HG03064 (cell line): ENCODE data around the gene ADAMTS17.
"Not testable (repeated sequence)": the region's sequence is repeated elsewhere in the genome, so short reads cannot be mapped to it uniquely, and the experiment has no call there.

Source experiments
- ATAC-seq: cut with Tn5 transposase; IDR thresholded peaks from one replicate; pipeline ENCODE4 v1.9.1; 2021; ENCODE audit warnings: low read depth; ENCODE audit not compliant: unreplicated experiment

The ADAMTS17 gene

DNA sequence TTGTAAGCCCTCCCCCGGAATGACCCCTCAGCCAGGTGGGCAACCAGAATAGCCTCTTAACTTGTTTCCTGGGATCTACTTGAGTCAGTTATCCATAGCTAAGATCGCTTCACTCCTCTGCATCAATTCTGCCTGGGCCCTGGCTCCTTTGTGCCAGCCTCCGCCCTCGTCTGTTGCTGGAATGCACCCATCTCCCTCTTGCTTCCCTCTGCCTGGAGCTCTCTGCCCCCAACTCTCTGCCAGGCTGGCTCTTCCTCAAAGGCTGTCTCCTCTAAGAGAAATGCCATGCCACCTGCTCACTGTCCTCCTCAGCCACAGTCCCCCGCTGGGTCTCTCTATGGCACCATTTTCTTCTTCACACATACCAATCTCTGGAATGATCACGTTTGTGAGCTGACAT is 240.8 kb downstream of the ADAMTS17 start:
- no peak for ATAC-seq

DNA sequence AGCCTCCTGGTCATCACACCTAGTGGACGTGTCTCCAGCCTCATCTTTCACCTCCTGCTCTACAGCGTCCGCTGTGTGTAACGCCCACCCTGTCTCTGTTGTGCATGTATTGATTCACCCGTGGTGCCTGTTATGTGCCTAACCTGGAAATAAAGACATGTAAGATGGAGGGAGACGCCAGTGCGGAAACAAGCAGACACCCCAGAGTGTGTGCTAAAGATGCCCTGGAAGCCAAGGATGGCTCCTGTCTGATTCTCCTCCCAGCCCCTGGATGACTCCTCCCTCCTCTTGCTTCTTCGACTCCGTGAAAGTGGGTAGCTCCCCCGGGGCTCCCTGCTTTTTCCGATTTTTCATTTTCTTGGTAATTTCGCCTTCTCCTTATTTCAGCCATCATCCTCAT is 241.8 kb downstream of the ADAMTS17 start:
- no peak for ATAC-seq

GRCh38 chr15:100098705-100099104 is 243.1 kb downstream of the ADAMTS17 start:
- ATAC-seq, result no peak

DNA sequence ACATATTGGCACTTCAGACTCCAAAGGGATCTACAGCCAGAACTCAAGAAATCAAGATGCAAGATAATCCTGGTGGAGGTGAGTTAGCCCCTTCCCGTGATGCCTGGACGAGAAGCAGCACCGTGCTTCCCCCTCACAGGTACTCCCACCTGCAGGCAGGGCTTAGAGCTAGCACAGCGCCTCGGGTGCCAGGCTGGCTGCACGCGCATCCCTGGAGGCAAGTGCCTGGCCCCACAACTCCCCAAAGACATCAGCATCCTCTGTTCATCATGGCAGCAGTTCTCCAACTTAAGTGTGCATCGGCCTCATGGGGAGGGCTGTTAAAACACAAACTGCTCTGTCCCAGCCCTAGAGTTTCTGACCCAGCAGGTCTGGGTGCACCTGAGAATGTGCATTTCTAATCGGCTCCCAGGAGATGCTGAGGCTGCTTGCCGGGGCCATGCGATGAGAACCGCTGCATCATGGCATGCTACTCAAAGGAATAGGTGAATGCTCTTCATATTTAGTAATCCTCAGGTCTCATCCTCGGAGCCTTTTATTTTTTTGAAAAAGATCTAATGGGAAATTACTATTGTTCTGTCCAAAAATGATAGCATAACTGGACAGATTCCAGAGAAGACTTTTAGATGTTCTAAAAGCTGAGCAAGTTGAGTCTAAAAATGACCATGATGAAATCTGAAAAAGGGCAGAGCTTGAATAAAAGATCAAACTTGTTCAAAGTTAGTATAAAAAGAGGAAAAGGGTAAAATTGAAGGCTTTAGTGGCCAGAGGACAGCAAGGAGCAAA is 244.2 kb downstream of the ADAMTS17 start:
- no peak for ATAC-seq

DNA sequence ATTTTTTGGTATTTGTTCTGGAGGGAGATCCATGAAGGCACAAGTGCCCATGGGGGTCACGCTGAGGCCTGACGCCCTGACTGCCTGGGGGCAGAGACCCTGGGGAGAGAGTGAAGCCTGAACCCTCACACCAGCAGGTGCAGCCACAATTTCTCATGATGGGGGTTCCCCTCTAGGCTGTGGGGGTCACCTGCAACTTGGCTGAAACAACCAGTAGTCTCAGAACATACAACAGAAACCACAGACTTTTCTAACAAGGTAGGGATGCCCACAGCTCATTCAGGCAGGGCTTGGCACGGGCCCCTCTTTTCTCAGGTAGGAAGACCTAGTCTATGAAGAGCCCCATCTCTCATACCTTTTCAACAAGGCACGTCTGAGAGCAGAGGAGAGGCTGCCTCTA is 245.1 kb downstream of the ADAMTS17 start:
- no peak for ATAC-seq

DNA sequence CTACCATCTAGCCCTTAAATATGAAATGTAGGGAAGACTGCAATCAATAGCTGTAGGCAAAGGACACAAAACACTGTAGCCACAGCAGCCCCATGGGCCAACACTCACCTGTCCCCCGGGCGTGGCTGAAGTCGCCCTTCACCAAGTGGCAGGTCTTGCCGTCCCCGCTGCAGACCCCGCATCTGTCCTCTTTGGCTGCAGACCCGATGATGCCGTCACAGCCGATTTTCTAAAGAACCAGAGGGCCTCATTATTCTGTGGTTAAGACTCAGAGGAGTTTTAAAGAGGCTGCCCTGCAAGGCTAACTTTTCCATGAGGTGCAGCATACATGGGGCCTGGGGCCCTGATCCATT is 245.6 kb downstream of the ADAMTS17 start:
- no peak for ATAC-seq

DNA sequence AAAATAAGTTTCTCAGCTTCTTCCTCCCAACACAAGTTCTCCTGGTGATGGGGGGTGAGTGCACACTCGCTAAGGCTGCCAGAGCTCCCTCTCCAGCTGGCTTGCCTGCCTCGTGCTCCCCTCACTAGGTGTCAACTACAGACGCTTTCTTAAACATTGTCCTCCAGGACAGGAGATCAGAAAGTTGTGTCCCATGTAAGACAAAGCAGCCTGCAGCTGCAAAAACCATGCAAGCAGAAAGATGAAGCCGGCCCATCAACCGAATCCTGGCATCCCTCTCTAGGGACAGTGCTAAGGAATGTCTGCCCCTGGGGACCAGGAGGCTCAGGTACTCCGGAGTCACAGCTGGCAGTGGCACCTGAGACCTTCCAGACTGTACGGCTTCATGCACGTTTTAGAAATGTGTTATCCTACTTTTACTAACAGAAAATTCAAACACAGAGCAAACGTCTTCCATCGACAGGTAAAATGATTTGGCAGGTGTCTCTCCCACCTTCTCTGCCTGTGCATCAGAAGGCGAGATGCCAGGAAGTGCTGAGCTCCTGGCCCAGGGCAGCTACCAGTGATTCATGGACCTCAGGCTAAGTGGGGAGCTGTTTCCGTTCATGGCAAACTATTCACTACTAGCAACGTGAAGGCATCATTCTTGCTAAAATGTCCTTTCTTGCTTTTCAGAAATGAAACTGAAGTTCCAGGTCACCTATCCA is 246.1 kb downstream of the ADAMTS17 start:
- no peak for ATAC-seq

- ATAC-seq, result no peak
Observed at GRCh38 chr15:100094127-100094510, 247.7 kb downstream of the ADAMTS17 start.

GRCh38 chr15:100093211-100094126 is 248.3 kb downstream of the ADAMTS17 start:
- no peak for ATAC-seq

DNA sequence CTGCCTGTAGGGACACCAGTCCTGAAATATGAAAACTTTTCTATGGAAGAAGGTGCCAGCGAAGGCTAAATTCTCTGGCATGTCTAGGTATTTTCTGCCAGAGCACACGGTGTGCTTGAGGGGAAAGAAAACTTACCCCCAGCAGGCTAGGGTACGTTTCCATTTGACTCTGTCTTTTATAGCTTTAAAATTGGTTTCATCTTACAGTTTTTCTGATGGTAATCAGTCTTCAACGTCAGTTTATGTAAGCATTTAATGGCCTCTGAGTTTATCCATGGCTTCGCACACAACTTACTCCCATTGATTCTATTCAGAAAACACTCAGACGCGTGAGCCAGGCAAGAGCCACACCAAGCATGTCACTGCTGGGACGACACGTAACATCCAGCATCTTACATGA is 249.7 kb downstream of the ADAMTS17 start:
- ATAC-seq, result no peak

DNA sequence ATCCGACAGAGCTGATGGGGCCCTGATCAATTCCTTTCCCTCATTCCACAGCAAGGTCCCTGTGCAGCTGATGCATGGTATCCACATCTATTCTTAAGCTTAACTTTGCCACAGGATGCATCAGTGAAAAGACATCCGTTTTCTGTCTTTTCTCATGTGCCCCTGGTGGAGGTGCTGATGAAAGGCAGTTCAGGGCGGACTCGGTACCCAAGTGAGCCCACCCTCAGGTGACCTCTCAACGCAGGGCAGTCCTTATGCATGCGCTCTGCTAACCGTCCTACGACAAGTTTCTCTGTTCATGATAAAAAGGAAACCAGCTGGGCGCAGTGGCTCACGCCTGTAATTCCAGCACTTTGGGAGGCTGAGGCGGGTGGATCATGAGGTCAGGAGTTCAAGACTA is 251.4 kb downstream of the ADAMTS17 start:
- no peak for ATAC-seq

DNA sequence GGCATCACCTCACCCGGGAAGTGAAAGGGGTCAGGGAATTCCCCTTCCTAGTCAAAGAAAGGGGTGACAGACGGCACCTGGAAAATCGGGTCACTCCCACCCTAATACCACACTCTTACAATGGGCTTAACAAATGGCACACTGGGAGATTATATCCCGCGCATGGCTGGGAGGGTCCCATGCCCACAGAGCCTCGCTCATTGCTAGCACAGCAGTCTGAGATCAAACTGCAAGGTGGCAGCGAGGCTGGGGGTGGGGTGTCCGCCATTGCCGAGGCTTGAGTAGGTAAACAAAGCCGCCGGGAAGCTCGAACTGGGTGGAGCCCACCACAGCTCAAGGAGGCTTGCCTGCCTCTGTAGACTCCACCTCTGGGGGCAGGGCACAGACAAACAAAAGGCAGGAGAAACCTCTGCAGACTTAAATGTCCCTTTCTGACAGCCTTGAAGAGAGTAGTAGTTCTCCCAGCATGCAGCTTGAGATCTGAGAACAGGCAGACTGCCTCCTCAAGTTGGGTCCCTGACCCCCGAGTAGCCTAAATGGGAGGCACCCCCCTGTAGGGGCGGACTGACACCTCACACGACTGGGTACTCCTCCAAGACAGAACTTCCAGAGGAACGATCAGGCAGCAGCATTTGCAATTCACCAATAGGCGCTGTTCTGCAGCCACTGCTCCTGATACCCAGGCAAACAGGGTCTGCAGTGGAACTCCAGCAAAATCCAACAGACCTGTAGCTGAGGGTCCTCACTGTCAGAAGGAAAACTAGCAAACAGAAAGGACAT is 257.5 kb downstream of the ADAMTS17 start:
- ATAC-seq, result not testable (repeated sequence)

DNA sequence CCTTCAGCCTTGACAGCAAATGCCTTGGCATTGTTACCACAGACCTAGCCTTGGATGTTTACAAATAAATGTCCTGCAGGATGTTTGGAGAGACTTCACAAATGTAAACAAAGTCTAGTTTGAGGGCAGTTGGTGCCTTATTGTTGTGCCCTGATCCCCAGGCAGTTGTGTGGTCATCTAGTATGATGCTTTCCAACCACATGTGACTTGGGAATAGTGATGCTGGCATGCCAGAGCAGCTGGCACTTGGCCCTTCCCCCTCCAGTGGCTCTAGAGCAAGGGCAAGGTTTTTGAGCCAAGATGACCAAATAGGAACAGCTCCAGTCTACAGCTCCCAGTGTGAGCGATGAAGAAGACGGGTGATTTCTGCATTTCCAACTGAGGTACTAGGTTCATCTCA is 258.2 kb downstream of the ADAMTS17 start:
- no peak for ATAC-seq

- no peak for ATAC-seq
Observed at GRCh38 chr15:100082761-100083402, 258.9 kb downstream of the ADAMTS17 start.

DNA sequence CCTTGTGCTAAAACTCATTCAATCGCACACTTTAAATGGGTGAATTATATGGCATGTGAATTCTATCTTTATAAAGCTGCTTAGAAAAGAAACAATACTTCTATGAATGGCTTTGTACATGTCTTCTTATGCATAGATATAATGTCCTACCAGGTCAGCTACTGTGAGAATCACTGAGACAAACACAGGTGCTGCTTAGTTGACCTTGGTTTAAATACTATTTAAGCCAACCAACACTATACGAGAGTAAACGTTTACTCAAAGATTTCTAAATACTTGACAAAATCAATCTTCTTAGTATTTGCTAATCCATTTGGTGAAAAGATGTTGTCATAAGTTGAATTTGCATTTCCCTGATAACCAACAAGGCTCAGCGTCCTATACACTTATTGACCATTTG is 260.3 kb downstream of the ADAMTS17 start:
- no peak for ATAC-seq

- ATAC-seq, result no peak
Observed at GRCh38 chr15:100078511-100079220, 263.1 kb downstream of the ADAMTS17 start.

DNA sequence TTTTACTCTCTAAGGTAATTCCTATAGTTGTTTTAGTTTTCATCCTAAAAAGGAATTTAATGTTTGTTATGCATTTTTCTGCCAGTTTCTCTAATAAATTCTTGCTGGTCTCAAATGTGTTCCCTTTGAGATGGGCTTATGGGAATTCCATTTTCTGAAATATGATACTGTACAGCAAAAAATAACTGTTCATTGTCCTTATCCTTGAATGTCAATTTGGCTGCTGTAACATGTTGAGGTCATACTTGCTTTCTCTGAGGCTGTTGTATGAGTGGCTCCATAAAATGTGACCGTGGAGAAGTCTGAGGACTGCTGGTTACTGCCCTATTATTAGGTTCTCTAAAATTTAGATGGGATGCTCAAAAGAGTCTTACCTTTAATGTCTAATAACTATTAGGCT is 266.5 kb downstream of the ADAMTS17 start:
- ATAC-seq, result no peak

DNA sequence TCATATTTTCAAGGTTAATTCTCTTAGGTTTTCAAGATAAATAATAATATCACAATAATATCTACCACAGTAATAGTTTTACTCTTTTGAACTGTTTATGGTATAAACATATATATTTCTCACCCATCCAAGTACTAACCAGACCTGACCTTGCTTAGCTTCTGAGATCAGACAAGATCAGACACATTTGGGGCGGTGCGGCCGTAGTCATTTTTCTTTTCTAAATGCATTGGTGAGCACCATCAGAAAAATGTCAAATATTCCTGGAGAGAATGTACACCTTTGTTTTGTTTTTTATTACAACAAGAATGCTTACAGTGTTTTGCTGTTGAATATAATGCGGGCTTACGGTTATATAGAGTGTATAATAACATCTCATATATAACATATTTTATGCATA is 267.8 kb downstream of the ADAMTS17 start:
- ATAC-seq, result no peak

DNA sequence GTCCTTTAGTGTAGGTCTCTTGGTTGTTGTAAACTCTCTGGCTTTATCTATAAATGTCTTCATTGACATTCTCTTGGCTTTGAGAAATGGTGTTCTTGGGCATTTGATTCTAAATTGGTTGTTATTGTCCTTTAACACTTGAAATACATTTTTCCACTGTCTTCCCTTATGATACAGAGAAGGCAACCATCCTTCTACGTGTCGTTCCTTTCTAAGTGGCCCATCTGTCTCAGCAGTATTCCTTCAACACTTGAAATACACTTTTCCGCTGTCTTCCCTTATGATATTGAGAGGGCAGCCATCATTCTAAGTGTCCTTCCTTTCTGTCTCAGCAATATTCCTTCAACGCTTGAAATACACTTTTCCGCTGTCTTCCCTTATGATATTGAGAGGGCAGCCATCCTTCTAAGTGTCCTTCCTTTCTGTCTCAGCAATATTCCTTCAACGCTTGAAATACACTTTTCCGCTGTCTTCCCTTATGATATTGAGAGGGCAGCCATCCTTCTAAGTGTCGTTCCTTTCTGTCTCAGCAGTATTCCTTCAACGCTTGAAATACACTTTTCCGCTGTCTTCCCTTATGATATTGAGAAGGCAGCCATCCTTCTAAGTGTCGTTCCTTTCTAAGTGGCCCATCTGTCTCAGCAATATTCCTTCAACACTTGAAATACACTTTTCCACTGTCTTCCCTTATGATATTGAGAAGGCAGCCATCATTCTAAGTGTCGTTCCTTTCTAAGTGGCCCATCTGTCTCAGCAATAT is 275.1 kb downstream of the ADAMTS17 start:
- not testable (repeated sequence) for ATAC-seq
